ENCODE results near the gene PLVAP. TPM values are rescaled to one million over a fixed set of nuclear protein-coding genes. Genes with fewer than 3 reads are reported as not detected.

PLVAP gene
- total and polyA plus RNA-seq, 7 donors: 6.5 to 46.0 (median 16.2) TPM

- 96 to 98% (median 97%) methylated on average over 20 of the region's 20 CpGs for WGBS, 3 donors
- TF ChIP-seq CTCF (IDR thresholded peaks at IDR 0.05): no peak
- intact Hi-C loops (cut with DNase I): no loop called here
- Histone ChIP-seq H3K9me3 (no peaks in the 10 kb centered on the region), H3K27ac (no peak overlapping the region), H3K4me1 (no peaks in the 10 kb centered on the region), H3K36me3 (ENCODE audit: insufficient read depth in 1 of 2, low read depth in 1 of 2) (peaks cover 3 to 60% of the 10 kb centered on the region in 2 donors), H3K4me3 (no peak overlapping the region), H3K27me3 (ENCODE audit: insufficient read depth in 3 of 3, low read length in 2 of 3) (no peaks in the 10 kb centered on the region)
- ATAC-seq: no peak
- DNase-seq: no peak
Observed at GRCh38 chr19:17325133-17325532, 52.0 kb downstream of the PLVAP start.

GRCh38 chr19:17324357-17325114 is 52.6 kb downstream of the PLVAP start:
- peaks cover 3 to 59% of the 10 kb centered on the region in 2 donors for H3K36me3 ChIP-seq (ENCODE audit: insufficient read depth in 1 of 2, low read depth in 1 of 2)
- intact Hi-C loops (cut with DNase I): no loop called here
- H3K27me3 ChIP-seq (ENCODE audit: insufficient read depth in 3 of 3, low read length in 2 of 3): no peaks in the 10 kb centered on the region
- no peaks in the 10 kb centered on the region for H3K9me3 ChIP-seq
- no peak overlapping the region for H3K4me3 ChIP-seq
- ATAC-seq (no peak), DNase-seq (no peak)
- 87 to 91% (median 88%) methylated on average over 27 to 28 of the region's 28 CpGs for WGBS, 3 donors
- no peak for TF ChIP-seq CTCF (IDR thresholded peaks at IDR 0.05)
- no peaks in the 10 kb centered on the region for H3K4me1 ChIP-seq
- no peak overlapping the region for H3K27ac ChIP-seq

GRCh38 chr19:17323964-17324332 is 53.2 kb downstream of the PLVAP start:
- no peaks in the 10 kb centered on the region for H3K27me3 ChIP-seq (ENCODE audit: insufficient read depth in 3 of 3, low read length in 2 of 3)
- DNase-seq: no peak
- WGBS, 3 donors: 25 to 45% (median 41%) methylated on average over 7 of the region's 7 CpGs
- no peak for TF ChIP-seq CTCF (IDR thresholded peaks at IDR 0.05)
- peaks cover 3 to 59% of the 10 kb centered on the region in 2 donors for H3K36me3 ChIP-seq (ENCODE audit: insufficient read depth in 1 of 2, low read depth in 1 of 2)
- H3K4me1 ChIP-seq: no peaks in the 10 kb centered on the region
- no peaks in the 10 kb centered on the region for H3K9me3 ChIP-seq
- H3K4me3 ChIP-seq: no peak overlapping the region
- intact Hi-C loops (cut with DNase I): no loop called here
- no peak overlapping the region for H3K27ac ChIP-seq
- no peak for ATAC-seq

GRCh38 chr19:17323300-17323963 is 53.7 kb downstream of the PLVAP start:
- WGBS, 3 donors: 37 to 55% (median 54%) methylated on average over 22 to 52 of the region's 56 CpGs
- H3K36me3 ChIP-seq (ENCODE audit: insufficient read depth in 1 of 2, low read depth in 1 of 2): peaks cover 3 to 60% of the 10 kb centered on the region in 2 donors
- H3K27ac ChIP-seq: no peak overlapping the region
- no peak overlapping the region for H3K4me3 ChIP-seq
- no peaks in the 10 kb centered on the region for H3K4me1 ChIP-seq
- H3K9me3 ChIP-seq: no peaks in the 10 kb centered on the region
- no peak for TF ChIP-seq CTCF (IDR thresholded peaks at IDR 0.05)
- intact Hi-C loops (cut with DNase I): no loop called here
- no peak for ATAC-seq
- no peaks in the 10 kb centered on the region for H3K27me3 ChIP-seq (ENCODE audit: insufficient read depth in 3 of 3, low read length in 2 of 3)
- no peak for DNase-seq

Data from psoas muscle (tissue), 8 donors.